Ovary (tissue), 3 donors: Measurements from ENCODE around the gene RALGPS1.

Experiments
- EP300 ChIP-seq: sonication (generic); formaldehyde crosslinking; IDR thresholded peaks from one replicate; pipeline ENCODE4 v1.6.1; 2017; ENCODE audit warnings: antibody characterized with exemption
- POLR2A ChIP-seq: fragments of 450-650 bp; IDR thresholded peaks from one replicate; pipeline ENCODE4 v1.6.1; 2017; ENCODE audit warnings: antibody characterized with exemption, mild to moderate bottlenecking, moderate library complexity
- TF ChIP-seq, protein P1 (sequence below), 3 donors: fragments of 450-650 bp in 2 of 3; fragments of 200-600 bp in 1 of 3; IDR thresholded peaks; one replicate each; pipeline versions ENCODE4 v1.5.1 to v1.8.0; 2016 to 2022; ENCODE audit warnings: antibody characterized with exemption in 3 of 3, mild to moderate bottlenecking in 1 of 3
- donor health status: DM: no; HTN: no; CAD: no.

GRCh38 chr9:127255692-127256091 lies 341.1 kb downstream of the RALGPS1 start:
- TF ChIP-seq, protein P1, sequence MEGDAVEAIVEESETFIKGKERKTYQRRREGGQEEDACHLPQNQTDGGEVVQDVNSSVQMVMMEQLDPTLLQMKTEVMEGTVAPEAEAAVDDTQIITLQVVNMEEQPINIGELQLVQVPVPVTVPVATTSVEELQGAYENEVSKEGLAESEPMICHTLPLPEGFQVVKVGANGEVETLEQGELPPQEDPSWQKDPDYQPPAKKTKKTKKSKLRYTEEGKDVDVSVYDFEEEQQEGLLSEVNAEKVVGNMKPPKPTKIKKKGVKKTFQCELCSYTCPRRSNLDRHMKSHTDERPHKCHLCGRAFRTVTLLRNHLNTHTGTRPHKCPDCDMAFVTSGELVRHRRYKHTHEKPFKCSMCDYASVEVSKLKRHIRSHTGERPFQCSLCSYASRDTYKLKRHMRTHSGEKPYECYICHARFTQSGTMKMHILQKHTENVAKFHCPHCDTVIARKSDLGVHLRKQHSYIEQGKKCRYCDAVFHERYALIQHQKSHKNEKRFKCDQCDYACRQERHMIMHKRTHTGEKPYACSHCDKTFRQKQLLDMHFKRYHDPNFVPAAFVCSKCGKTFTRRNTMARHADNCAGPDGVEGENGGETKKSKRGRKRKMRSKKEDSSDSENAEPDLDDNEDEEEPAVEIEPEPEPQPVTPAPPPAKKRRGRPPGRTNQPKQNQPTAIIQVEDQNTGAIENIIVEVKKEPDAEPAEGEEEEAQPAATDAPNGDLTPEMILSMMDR (IDR thresholded peaks at IDR 0.05): no peak
- no peak for TF ChIP-seq POLR2A
- TF ChIP-seq EP300: no peak
